Mononuclear cell (primary cell): ENCODE data around the gene CHAMP1. TPM values are rescaled to one million over a fixed set of nuclear protein-coding genes. Genes with fewer than 3 reads are reported as not detected.

Source experiments
- H3K27me3 ChIP-seq: 2 replicates; pipeline ENCODE4 v1.6.0; 2011; ENCODE audit warnings: low read length, control low read depth; ENCODE audit not compliant: insufficient read depth
- H3K4me1 ChIP-seq: 2 replicates; pipeline ENCODE4 v1.5.1; 2011; ENCODE audit warnings: mild to moderate bottlenecking, low read length, control low read depth; ENCODE audit not compliant: insufficient read depth
- H3K4me3 ChIP-seq: 2 replicates; pipeline ENCODE4 v1.5.1; 2011; ENCODE audit warnings: mild to moderate bottlenecking, low read length, moderate library complexity
- H3K9me3 ChIP-seq: 2 replicates; pipeline ENCODE4 v1.5.1; 2011; ENCODE audit warnings: low read depth, mild to moderate bottlenecking, control low read depth, low read length
- total RNA-seq: library from RNA; depleted of rRNA; stranded (reverse); fragments of >200 nt; gene quantifications from one replicate; pipeline ENCODE4 v1.2.3, GENCODE V29; 2012

Gene CHAMP1, protein sequence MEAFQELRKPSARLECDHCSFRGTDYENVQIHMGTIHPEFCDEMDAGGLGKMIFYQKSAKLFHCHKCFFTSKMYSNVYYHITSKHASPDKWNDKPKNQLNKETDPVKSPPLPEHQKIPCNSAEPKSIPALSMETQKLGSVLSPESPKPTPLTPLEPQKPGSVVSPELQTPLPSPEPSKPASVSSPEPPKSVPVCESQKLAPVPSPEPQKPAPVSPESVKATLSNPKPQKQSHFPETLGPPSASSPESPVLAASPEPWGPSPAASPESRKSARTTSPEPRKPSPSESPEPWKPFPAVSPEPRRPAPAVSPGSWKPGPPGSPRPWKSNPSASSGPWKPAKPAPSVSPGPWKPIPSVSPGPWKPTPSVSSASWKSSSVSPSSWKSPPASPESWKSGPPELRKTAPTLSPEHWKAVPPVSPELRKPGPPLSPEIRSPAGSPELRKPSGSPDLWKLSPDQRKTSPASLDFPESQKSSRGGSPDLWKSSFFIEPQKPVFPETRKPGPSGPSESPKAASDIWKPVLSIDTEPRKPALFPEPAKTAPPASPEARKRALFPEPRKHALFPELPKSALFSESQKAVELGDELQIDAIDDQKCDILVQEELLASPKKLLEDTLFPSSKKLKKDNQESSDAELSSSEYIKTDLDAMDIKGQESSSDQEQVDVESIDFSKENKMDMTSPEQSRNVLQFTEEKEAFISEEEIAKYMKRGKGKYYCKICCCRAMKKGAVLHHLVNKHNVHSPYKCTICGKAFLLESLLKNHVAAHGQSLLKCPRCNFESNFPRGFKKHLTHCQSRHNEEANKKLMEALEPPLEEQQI
- total RNA-seq = 6.2 TPM

DNA sequence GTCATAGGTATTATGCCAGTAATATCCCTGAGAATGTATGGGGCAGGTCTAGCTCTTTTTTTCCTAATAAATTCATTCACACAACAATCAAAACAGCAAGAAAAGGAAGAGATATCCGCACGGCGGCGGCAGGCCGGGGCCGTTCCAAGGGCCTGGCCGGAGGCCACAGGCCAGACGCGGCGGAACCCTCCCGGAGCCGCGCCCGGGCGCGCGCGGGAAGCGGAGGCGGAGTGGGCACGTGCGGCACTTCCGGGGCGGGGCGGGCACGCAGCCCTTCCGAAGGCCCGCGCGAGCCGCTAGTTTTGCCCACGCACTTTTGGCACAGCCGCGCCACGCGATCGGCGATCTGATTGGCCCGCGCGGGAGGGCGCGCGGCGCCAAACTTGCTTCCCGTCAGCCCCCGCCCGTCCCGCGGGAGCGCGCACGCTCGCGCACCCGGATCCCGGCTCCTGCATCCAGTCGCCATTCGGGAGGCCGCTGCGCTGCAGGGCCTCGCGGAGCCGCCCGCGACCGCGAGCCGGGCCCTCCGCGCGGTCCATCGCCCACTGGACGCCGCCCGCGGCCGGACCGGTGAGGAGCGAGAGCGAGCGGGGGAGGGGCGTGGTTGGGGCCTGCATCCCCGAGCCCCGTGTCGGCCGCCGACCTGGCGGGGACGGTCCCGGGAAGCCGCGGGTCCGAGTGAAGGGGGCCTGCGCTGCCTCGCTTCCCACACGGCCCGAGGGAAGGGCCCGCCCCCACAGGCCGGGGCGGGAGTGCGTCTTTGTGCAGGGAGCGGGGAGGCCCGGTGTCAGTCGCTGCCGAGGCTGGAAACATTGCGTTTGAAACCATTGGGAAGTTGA, at the start of gene CHAMP1:
TSS of gene CHAMP1 (plus strand) at position 430 of the 839 bp plus-strand sequence. CDS start 9,340 bp downstream, outside the sequence.
- no peaks in the 10 kb centered on the region for H3K27me3 ChIP-seq
- H3K4me3 ChIP-seq = peak within 1 kb of the TSS; percentile 70
- no peaks in the 10 kb centered on the region for H3K9me3 ChIP-seq
- H3K4me1 ChIP-seq = peaks cover 37% of the 10 kb centered on the region

DNA sequence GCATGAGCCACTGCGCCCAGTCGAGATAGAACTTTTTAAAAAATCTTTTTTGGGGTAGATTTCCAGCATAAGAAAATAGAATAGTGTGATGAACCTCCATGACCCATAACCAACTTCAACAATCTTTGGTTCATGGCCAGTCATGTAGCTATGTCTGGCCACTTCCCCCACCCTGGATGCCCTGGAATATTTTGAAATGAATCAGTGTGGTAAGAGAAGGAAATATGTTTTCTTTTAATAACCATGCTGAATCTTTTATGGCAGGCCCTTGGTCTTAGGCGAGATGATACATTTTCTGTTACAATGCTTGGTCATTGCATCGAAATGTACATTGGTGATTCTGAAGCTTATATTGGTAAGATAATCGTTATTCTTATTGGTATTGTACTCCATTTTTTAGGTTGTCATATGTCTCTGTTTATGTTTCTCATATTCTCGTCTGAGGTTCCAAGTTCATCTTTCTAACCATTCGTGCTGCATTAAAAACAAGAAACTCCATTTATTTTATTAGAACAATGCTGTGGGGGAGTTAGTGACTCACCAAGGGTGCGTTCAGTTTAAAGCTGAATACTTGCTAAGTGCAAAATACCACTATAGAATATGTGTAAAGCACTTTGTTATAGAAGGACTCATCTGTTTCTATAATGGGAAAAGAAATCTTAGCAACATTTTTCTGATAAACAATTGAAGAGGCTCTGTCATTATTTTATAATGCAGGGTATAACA, 49.3 kb upstream of the CHAMP1 start:
- Histone ChIP-seq H3K27me3 (no peaks in the 10 kb centered on the region), H3K9me3 (no peaks in the 10 kb centered on the region), H3K4me3 (no peak overlapping the region), H3K4me1 (peaks cover 37% of the 10 kb centered on the region)

DNA sequence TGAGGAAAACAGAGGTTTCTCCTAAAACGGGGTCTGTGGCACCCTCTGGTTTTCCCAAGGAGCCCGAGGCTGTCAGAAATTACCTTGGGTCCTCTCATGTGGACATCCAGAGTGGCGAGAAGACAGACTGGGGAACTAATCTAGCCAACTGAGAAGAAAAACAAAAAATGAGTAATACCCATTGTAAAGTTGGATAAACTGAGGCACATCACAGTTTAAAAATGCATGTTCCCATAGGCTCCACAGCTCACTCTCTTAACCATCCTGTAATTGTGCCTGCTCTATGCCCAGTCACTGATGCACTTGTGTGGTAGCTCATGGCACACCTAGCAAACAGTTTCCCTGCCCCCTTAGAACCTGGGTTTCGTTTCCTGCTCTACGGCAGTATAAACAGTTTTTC, 48.1 kb upstream of the CHAMP1 start:
- Histone ChIP-seq H3K27me3 (no peaks in the 10 kb centered on the region), H3K4me1 (peaks cover 31% of the 10 kb centered on the region), H3K4me3 (no peak overlapping the region), H3K9me3 (no peaks in the 10 kb centered on the region)

DNA sequence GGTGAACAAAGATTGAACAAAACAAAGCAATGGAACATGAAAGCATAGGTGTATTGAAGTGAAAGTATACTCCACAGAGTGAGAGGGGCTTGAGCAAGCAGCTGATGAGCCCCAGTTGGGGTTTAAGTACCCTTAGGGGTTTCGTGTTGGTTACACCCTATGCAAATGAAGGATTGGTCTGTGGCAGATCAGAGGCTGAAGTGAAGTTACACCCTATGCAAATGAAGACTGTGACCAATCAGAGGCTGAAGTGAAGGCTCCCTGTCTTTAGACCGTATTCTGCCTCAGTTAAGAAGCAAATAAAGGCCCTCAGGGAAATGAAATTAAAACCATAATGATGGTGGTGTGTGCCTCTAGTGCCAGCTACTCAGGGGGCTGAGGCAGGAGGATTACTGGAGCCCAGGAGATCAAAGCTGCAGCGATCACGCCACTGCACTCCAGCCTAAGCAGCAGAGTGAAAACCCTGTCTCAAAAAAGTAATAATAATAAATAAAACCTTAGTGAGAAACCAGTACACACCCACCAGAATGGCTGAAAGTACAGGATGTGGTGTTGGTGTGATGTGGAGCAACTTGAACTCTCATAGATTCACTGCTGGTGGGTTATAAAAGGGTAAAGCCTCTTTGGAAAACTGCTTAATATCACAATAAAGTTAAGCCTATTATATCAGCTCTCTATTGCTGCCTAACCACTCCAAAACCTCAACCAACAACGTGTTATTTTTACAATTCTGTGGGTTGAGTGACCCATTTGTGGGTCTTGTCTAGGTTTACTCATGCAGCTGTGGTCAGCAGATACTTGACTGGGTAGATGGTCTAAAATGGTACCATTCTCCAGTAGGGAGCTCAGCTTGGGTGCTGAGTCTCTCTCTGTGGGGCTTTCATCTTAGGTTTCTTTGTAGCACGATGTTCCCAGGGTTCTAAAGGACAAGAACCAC, 45.7 kb upstream of the CHAMP1 start:
- peak overlapping the region; percentile 25 for H3K4me3 ChIP-seq
- peaks cover 12% of the 10 kb centered on the region for H3K4me1 ChIP-seq
- no peaks in the 10 kb centered on the region for H3K9me3 ChIP-seq
- no peaks in the 10 kb centered on the region for H3K27me3 ChIP-seq

DNA sequence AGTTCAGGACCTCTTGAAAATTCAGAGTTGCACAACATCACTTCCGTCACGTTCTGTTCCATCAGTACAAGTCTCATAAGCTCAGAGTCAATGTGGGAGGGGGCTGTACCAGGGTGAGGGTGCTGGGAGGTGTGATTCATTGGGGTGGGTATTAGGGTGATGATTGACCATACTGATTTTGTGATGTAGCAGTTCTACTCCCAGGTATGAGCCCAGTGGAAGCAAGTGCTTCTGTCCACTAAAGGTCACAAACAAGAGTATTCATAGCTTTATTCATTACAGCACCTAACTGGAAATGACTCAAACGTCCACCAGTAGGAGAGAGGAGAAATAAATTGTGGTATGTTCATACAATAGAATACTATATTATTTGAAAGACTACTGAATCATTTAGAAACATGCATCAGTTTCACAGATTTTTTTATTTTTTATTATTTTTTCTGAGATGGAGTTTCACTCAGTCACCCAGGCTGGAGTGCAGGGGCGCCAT, 45.0 kb upstream of the CHAMP1 start:
- Histone ChIP-seq H3K27me3 (no peaks in the 10 kb centered on the region), H3K4me3 (no peak overlapping the region), H3K9me3 (no peaks in the 10 kb centered on the region), H3K4me1 (peaks cover 10% of the 10 kb centered on the region)

DNA sequence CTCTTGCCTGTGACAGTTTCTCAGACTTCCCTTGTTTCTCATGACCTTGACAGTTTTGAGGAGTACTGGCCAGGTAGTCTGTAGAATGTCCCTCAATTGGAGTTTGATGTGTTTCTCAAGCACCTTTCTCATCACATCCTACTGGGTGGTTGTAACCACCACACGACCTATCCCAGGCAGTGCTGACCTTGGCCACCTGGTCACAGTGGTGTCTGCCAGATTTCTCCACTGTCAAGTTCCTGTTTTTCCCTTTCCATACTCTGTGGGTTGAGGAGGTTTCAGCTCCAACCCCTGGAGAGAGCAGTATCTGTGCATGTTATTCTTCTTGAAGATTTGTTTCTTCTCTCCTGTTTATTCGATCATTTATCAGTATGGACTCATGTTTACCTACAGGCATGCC, 41.3 kb upstream of the CHAMP1 start:
- H3K27me3 ChIP-seq = no peaks in the 10 kb centered on the region
- no peak overlapping the region for H3K4me3 ChIP-seq

DNA sequence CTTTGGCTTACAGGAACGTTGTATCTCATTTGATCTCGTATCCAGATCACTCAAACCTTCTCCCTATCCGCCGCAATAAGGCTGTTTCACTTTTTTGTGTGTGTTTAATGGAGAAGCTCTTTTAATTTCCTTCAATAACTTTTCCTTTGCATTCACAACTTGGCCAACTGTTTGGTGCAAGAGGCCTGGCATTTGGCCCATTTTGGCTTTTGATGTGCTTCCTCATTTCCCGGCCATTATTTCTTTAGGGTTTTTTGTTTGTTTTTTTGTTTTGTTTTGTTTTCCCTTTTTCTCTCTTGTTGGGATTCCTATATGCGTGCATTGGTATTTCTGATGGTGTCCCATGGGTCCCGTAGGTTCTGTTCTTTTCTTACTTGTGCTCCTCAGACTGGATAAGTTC, 39.0 kb upstream of the CHAMP1 start:
- Histone ChIP-seq H3K4me1 (peaks cover 13% of the 10 kb centered on the region), H3K9me3 (no peaks in the 10 kb centered on the region), H3K4me3 (no peak overlapping the region), H3K27me3 (no peaks in the 10 kb centered on the region)

More for the DNA sequence above, 41.3 kb upstream of the CHAMP1 start:
- Histone ChIP-seq H3K9me3 (no peaks in the 10 kb centered on the region), H3K4me1 (peaks cover 14% of the 10 kb centered on the region)

DNA sequence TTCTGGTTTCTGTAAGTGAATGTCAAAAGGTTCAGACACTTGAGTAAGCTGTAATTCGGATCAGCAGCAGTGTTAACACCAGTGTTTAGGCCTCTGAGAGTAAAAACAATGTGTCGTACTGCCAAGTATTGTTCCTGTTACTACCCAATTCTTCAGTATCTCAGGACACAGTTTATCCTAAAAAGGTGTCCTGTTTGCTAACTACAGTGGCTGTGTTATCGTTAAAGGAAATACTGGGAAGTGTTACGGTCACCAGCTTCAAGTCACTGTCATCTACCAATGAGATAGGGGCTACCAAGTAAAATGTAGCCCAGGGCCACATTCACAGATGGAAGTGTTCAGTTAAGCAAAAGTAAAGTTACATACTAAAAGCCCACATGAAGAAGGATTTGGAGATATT, 35.2 kb upstream of the CHAMP1 start:
- no peak overlapping the region for H3K4me3 ChIP-seq
- H3K9me3 ChIP-seq = no peaks in the 10 kb centered on the region
- no peaks in the 10 kb centered on the region for H3K27me3 ChIP-seq
- peaks cover 35% of the 10 kb centered on the region for H3K4me1 ChIP-seq

DNA sequence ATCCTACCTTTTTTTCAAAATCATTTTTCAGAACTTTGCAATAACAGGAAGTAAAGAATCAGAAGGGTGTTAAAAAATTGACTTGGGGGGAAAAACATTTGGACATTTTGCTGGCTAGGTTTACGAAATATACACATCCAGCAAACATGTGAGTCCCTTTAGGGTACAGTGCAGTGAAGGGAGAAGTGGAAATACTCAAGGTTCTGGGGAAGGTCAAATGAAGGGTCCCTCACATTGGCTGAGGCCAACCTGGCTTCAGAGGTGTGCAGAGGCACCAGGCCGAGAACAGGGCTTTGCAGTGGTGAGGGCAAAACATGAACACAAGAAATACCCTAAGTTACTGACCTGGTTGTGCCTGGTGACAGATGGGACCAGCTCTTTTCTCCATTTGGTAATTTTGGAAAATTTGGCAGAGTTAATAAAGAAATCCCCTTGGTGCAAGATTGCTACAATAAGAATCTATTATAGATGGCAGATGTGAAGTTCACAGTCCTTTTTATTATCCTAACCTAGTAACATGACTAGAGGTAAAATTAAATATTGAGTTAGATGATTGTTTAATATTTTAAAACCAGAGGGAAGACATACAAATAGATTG, 34.4 kb upstream of the CHAMP1 start:
- no peak overlapping the region for H3K4me3 ChIP-seq
- H3K9me3 ChIP-seq = no peaks in the 10 kb centered on the region
- H3K4me1 ChIP-seq = peaks cover 34% of the 10 kb centered on the region
- no peaks in the 10 kb centered on the region for H3K27me3 ChIP-seq

DNA sequence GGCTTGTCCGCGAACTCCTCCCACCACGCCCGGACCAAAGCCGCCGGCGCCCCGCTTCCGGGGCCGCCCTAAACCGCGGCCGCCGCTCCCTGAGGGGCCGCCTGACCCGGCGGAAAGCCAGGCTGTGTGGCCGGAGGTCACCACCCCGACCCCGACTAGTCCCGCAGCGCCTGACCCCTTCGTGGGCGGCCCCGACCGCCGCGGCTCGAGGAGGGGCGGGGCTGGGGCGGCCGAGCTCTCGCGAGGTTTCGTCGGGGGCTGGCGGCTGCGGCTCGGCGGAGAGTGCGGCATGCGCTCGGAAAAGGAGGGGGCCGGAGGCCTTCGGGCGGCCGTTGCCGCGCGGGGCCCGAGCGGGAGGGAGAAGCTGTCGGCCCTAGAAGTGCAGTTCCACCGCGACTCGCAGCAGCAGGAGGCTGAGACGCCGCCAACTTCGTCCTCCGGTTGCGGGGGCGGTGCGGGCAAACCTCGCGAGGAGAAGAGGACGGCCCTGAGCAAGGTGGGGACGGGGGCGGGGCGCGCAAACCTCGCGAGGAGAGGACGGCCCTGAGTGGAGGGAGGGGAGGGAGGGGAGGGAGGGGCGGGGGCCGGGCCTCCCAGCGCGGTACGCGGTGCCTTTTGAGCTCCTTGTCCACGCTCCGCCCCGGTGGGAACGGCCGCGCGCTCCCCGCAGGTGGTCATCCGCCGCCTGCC, 32.8 kb upstream of the CHAMP1 start, which contains the start of gene UPF3A:
TSS of gene UPF3A (plus strand) at position 251 of the 690 bp plus-strand sequence. CDS start at position 290, 39 bp downstream.
- Histone ChIP-seq H3K9me3 (no peaks in the 10 kb centered on the region), H3K4me3 (peak within 1 kb of the TSS; percentile 74), H3K27me3 (no peaks in the 10 kb centered on the region), H3K4me1 (peaks cover 28% of the 10 kb centered on the region)

DNA sequence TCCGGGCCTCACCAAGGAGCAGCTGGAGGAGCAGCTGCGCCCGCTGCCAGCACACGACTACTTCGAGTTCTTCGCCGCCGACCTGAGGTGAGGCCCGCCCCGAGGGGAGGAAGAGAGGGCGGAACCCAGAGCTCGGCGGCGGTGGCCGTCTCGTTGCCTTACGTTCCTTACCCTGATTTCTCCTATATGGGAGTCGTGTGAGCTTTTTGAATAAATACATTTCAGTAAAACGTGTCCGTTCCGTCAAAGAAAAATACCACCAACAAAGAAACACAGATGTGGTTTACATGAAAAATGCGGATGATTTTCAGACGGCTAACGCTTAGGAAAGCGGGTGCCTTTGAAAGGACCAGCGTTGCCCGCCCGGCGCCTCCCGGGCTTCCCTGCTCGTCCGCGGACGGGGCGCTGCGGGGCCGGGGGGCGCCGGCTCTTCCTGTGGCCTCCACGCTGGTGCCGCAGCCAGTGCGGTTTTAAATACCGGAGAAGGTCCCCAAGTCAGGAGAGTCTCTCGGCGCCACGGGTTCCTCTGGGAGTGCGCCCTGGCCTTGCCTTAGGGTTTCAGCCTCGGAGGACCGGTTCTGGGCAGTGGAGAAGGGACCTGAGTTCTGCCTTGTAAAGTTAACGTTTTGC, 32.1 kb upstream of the CHAMP1 start:
- H3K27me3 ChIP-seq = no peaks in the 10 kb centered on the region
- H3K4me1 ChIP-seq = peaks cover 28% of the 10 kb centered on the region
- H3K9me3 ChIP-seq = no peaks in the 10 kb centered on the region
- peak overlapping the region; percentile 74 for H3K4me3 ChIP-seq

DNA sequence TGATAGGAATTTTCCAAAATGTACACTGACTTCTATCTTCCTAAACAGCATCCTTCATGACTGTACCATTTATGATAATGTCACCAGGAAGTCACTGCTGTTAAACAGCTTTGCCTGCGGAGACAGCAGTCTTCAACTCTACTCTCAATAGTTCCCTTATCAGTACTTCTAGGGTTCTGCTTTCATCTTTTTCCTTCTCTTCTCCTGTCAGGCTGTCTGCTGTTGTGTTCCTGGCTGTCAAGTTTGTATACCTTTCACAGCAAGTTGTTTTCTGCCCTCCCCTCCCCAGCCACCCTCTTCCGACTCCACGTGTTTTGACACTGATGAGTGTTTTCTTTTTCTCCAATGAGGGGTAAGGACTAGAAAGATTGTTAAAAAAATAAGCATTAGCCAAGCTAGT, 30.7 kb upstream of the CHAMP1 start:
- Histone ChIP-seq H3K9me3 (no peaks in the 10 kb centered on the region), H3K4me3 (no peak overlapping the region), H3K4me1 (peaks cover 28% of the 10 kb centered on the region), H3K27me3 (no peaks in the 10 kb centered on the region)
